K562 (cell line): Measurements from ENCODE around the gene XPA. TPM values are rescaled to one million over a fixed set of nuclear protein-coding genes. Genes with fewer than 3 reads are reported as not detected.

ENCODE experiments used
- ATAC-seq: fragments of 200-7000 bp; cut with Tn5 transposase; 3 replicates; pipeline ENCODE4 v1.9.1; 2020; ENCODE audit warnings: moderate library complexity
- BruUV-seq: library from RNA; stranded (reverse); fragments of 400-500 nt; replicated peaks from 2 replicates; lab custom pipeline; 2021; lab: Mats Ljungman, UMichigan
- CTCF ChIA-PET: fragments of 300-600 bp; formaldehyde crosslinking; extraction: SDS; loops from one replicate; lab custom pipeline; 2021; ENCODE audit warnings: low intra/inter-chr PET ratio; lab: Yijun Ruan, JAX
- POLR2A ChIA-PET: fragments of 300-600, 350-650 bp; sonication (Branson Sonifier 250); formaldehyde crosslinking; extraction: SDS; loops from one replicate; lab custom pipeline; 2021; ENCODE audit warnings: antibody characterized with exemption, inconsistent platforms; lab: Yijun Ruan, JAX
- DNase-seq, 4 experiments: peaks; one replicate each; pipeline versions ENCODE4 v3.0.0 to v3.0.0-alpha.2; 2011 to 2018; ENCODE audit warnings: low spot score in 3 of 4, mixed read lengths in 3 of 4; ENCODE audit errors: extremely low read depth in 1 of 4
- FAIRE-seq: peaks from 2 replicates; lab custom pipeline; 2011; peaks lifted over from hg19 to GRCh38; lab: Jason Lieb, UNC
- H2AFZ ChIP-seq: 2 replicates; pipeline ENCODE4 v1.6.0; 2011; ENCODE audit warnings: low read depth, low read length, control low read depth, inconsistent platforms
- H3K27ac ChIP-seq: fragments of 200-600 bp; 3 replicates; pipeline ENCODE4 v1.8.0; 2011; ENCODE audit warnings: low read depth, mild to moderate bottlenecking, control low read depth, inconsistent platforms, low read length, moderate library complexity, mixed read lengths; ENCODE audit errors: extremely low read depth
- H3K27me3 ChIP-seq, 2 experiments: fragments of 300-600 bp in 1 of 2; 2 replicates in 1 of 2; 3 replicates in 1 of 2; pipeline versions ENCODE4 v1.6.0 to v1.8.0; 2011; ENCODE audit warnings: inconsistent platforms in 2 of 2, low read length in 2 of 2, mild to moderate bottlenecking in 1 of 2, mixed read lengths in 1 of 2, moderate library complexity in 1 of 2; ENCODE audit not compliant: control insufficient read depth in 2 of 2, insufficient read depth in 2 of 2
- H3K36me3 ChIP-seq: fragments of 300-600 bp; 3 replicates; pipeline ENCODE4 v1.8.0; 2011; ENCODE audit warnings: mild to moderate bottlenecking, low read length, inconsistent platforms; ENCODE audit not compliant: control insufficient read depth, insufficient read depth
- H3K4me1 ChIP-seq, 2 experiments: fragments of 200-600 bp in 1 of 2; replicated peaks in 1 of 2; 2 replicates in 1 of 2; 3 replicates in 1 of 2; pipeline versions ENCODE4 v1.5.1 to v1.8.0; 2011; ENCODE audit warnings: inconsistent platforms in 2 of 2, low read length in 2 of 2, mild to moderate bottlenecking in 1 of 2, mixed read lengths in 1 of 2, moderate library complexity in 1 of 2; ENCODE audit not compliant: control insufficient read depth in 2 of 2, insufficient read depth in 2 of 2
- H3K4me2 ChIP-seq: 2 replicates; pipeline ENCODE4 v1.6.1; 2011; ENCODE audit warnings: low read length, control low read depth, inconsistent platforms, mixed read lengths; ENCODE audit not compliant: insufficient read depth
- H3K4me3 ChIP-seq: fragments of 200-600 bp; sonication (generic), shearing (Covaris generic); 2 replicates; pipeline ENCODE4 v1.5.1; 2016; ENCODE audit warnings: control low read depth, inconsistent platforms
- H3K79me2 ChIP-seq: fragments of 200-600 bp; 3 replicates; pipeline ENCODE4 v1.8.0; 2011; ENCODE audit warnings: low read length, inconsistent platforms; ENCODE audit not compliant: control insufficient read depth, insufficient read depth
- H3K9ac ChIP-seq, 2 experiments: 2 replicates each; pipeline versions ENCODE4 v1.6.0 to v1.6.1; 2011; ENCODE audit warnings: low read depth in 2 of 2, low read length in 2 of 2, control low read depth in 1 of 2, inconsistent platforms in 1 of 2, mild to moderate bottlenecking in 1 of 2, mixed read lengths in 1 of 2; ENCODE audit not compliant: insufficient read depth in 1 of 2
- H3K9me1 ChIP-seq: one replicate; pipeline ENCODE4 v1.6.0; 2011; ENCODE audit warnings: inconsistent platforms, mild to moderate bottlenecking, low read length, moderate library complexity; ENCODE audit not compliant: control insufficient read depth, insufficient read depth
- H3K9me3 ChIP-seq: replicated peaks from 2 replicates; pipeline ENCODE4 v1.5.1; 2011; ENCODE audit warnings: low read depth, low read length, inconsistent platforms; ENCODE audit not compliant: control insufficient read depth, insufficient read depth
- H4K20me1 ChIP-seq: replicated peaks from 2 replicates; pipeline ENCODE4 v1.6.1; 2011; ENCODE audit warnings: low read length, inconsistent platforms, mixed read lengths; ENCODE audit not compliant: control insufficient read depth, insufficient read depth
- DDX20 ChIP-seq: fragments of 450-650 bp; IDR thresholded peaks from 2 replicates; pipeline ENCODE4 v1.6.1; 2016; ENCODE audit warnings: missing genetic modification characterization, low read depth, mild to moderate bottlenecking, missing compliant biosample characterization, moderate library complexity
- ELF1 ChIP-seq: fragments of 200-800 bp; sonication (Bioruptor generic); IDR thresholded peaks from 2 replicates; pipeline ENCODE4 v1.6.1; 2016; ENCODE audit warnings: missing genetic modification characterization, missing compliant biosample characterization
- FOXK1 ChIP-seq: sonication (generic); formaldehyde crosslinking; IDR thresholded peaks from 2 replicates; pipeline ENCODE4 v1.8.0; 2022; ENCODE audit warnings: missing genetic modification reagents, mild to moderate bottlenecking, borderline replicate concordance
- FOXK2 ChIP-seq, 2 experiments: fragments of 450-650 bp; IDR thresholded peaks in 1 of 2; conservative IDR thresholded peaks in 1 of 2; 2 replicates each; pipeline ENCODE4 v1.6.1; 2016; ENCODE audit warnings: low read depth in 2 of 2, mild to moderate bottlenecking in 1 of 2
- FOXO4 ChIP-seq: fragments of 450-650 bp; formaldehyde crosslinking; IDR thresholded peaks from 2 replicates; pipeline ENCODE4 v1.4.0; 2020; ENCODE audit warnings: mild to moderate bottlenecking, moderate library complexity
- GMEB1 ChIP-seq: fragments of 250-450 bp; sonication (Bioruptor Pico); IDR thresholded peaks from 2 replicates; pipeline ENCODE4 v1.4.0; 2020; ENCODE audit warnings: mild to moderate bottlenecking
- GTF2F1 ChIP-seq: IDR thresholded peaks from 2 replicates; pipeline ENCODE4 v1.6.1; 2011; ENCODE audit warnings: low read depth, low read length, improper control_type of control experiment
- LARP7 ChIP-seq: fragments of 450-650 bp; IDR thresholded peaks from 2 replicates; pipeline ENCODE4 v1.6.1; 2016
- MYBL2 ChIP-seq, 2 experiments: fragments of 450-650 bp in 1 of 2; sonication (generic) in 1 of 2; formaldehyde crosslinking in 1 of 2; IDR thresholded peaks; 2 replicates each; pipeline versions ENCODE4 v1.6.1 to v1.8.1; 2017 to 2022; ENCODE audit warnings: borderline replicate concordance in 1 of 2, inconsistent platforms in 1 of 2, low read depth in 1 of 2, mild to moderate bottlenecking in 1 of 2, missing genetic modification reagents in 1 of 2, moderate library complexity in 1 of 2
- MYC ChIP-seq, 2 experiments: fragments of 250-450 bp in 1 of 2; sonication (Bioruptor Pico) in 1 of 2; IDR thresholded peaks; 2 replicates each; pipeline versions ENCODE4 v1.5.1 to v1.6.1; 2012 to 2021; ENCODE audit warnings: low read depth in 2 of 2, borderline replicate concordance in 1 of 2, improper control_type of control experiment in 1 of 2, low read length in 1 of 2, mild to moderate bottlenecking in 1 of 2, moderate library complexity in 1 of 2
- NFE2 ChIP-seq: IDR thresholded peaks from 2 replicates; pipeline ENCODE4 v1.6.1; 2014; ENCODE audit warnings: antibody characterized with exemption, low read depth
- PCBP1 ChIP-seq: fragments of 200-400 bp; formaldehyde crosslinking; IDR thresholded peaks from 2 replicates; pipeline ENCODE4 v1.6.1; 2018; ENCODE audit warnings: mild to moderate bottlenecking, low read depth, low read length; ENCODE audit not compliant: poor library complexity, severe bottlenecking
- POLR2B ChIP-seq: fragments of 450-650 bp; IDR thresholded peaks from 2 replicates; pipeline ENCODE4 v1.6.1; 2018; ENCODE audit warnings: low read depth; ENCODE audit not compliant: partially characterized antibody
- RAD21 ChIP-seq, 2 experiments: fragments of 250-450 bp in 1 of 2; fragments of 450-650 bp in 1 of 2; sonication (Bioruptor Pico) in 1 of 2; formaldehyde crosslinking in 1 of 2; IDR thresholded peaks in 1 of 2; conservative IDR thresholded peaks in 1 of 2; 2 replicates each; pipeline versions ENCODE4 v1.4.0 to v1.8.0; 2020 to 2022; ENCODE audit warnings: mild to moderate bottlenecking in 2 of 2, moderate library complexity in 1 of 2
- VEZF1 ChIP-seq: fragments of 200-800 bp; sonication (Bioruptor generic); IDR thresholded peaks from 2 replicates; pipeline ENCODE4 v1.6.1; 2017; ENCODE audit warnings: missing genetic modification characterization, missing compliant biosample characterization
- ZFX ChIP-seq: sonication (generic); formaldehyde crosslinking; IDR thresholded peaks from 2 replicates; pipeline ENCODE4 v1.8.0; 2022; ENCODE audit warnings: mild to moderate bottlenecking, missing genetic modification reagents, moderate library complexity
- ZNF511 ChIP-seq: sonication (generic); formaldehyde crosslinking; IDR thresholded peaks from 2 replicates; pipeline ENCODE4 v1.8.0; 2022; ENCODE audit warnings: mild to moderate bottlenecking, missing genetic modification reagents
- WGBS: fragments of 100-300 bp; shearing (Covaris generic); methylation state at CpG from one replicate; pipeline ENCODE4 v1.1.6; 2016; ENCODE audit warnings: low coverage, mixed read lengths; ENCODE audit not compliant: insufficient coverage; ENCODE audit errors: missing lambda C conversion rate; 5-methylcytosine and 5-hydroxymethylcytosine counted together
- in situ Hi-C: fragments of 300-500 bp; cut with MboI; formaldehyde crosslinking; loops from 4 replicates; pipeline ENCODE4 v1.15.0; 2018; ENCODE audit warnings: inconsistent platforms, mixed read lengths
- intact Hi-C: fragments of 100-400 bp; cut with micrococcal nuclease; formaldehyde crosslinking; loops from 2 replicates; pipeline ENCODE4 v1.14.2; 2022
- polyA plus RNA-seq, 8 experiments: library from polyadenylated mRNA; depleted of rRNA in 4 of 8; stranded (reverse) in 5 of 8; unstranded in 3 of 8; fragments of >200 nt; fragmentation: Nextera tagmentation in 2 of 8; fragmentation: Illumina TruSeq in 1 of 8; extraction: Ambion mirVana in 2 of 8; extraction: Trizol in 1 of 8; gene quantifications; 2 replicates each; pipeline versions ENCODE4 v1.2.1 to v1.2.3, GENCODE V29; 2011 to 2014; ENCODE audit warnings: inconsistent platforms in 1 of 8, missing spikeins in 1 of 8
- total RNA-seq, 7 experiments: library from RNA; depleted of rRNA in 6 of 7; stranded (reverse); fragments of >200 nt in 6 of 7; fragmentation: Illumina TruSeq in 2 of 7; extraction: Trizol in 2 of 7; gene quantifications; 2 replicates each; pipeline versions ENCODE4 v1.2.1 to v1.2.3, GENCODE V29; 2011 to 2021; ENCODE audit warnings: low replicate concordance in 1 of 7

The XPA gene
- total and polyA plus RNA-seq, 9 of the 15 experiments (the other 6 are each of a cell fraction or from before 2014, with no cell fraction given) = 5.1 to 18.2 (median 14.1) TPM

- Histone ChIP-seq H3K36me3 (peaks cover 98% of the 10 kb centered on the region), H3K27ac (no peak overlapping the region), H3K27me3 (no peaks in the 10 kb centered on the region), H3K9me1 (no peaks in the 10 kb centered on the region), H3K9me3 (no peaks in the 10 kb centered on the region), H2AFZ (no peak overlapping the region), H3K4me3 (no peak overlapping the region), H3K4me1 (no peaks in the 10 kb centered on the region), H3K4me2 (no peak overlapping the region), H3K79me2 (no peaks in the 10 kb centered on the region), H3K9ac (no peak overlapping the region), H4K20me1 (no peaks in the 10 kb centered on the region)
- in situ Hi-C loops (no loop called here), intact Hi-C loops (no loop called here)
- FAIRE-seq (no peak), DNase-seq (no peak), ATAC-seq (no peak)
- POLR2A ChIA-PET = interaction anchor here (1.1 to 1.5 kb wide), 3 partner anchors 8 to 28 kb away, joined by 3 to 4 read pairs (median 3); no protein-coding TSS in a partner anchor
- CTCF ChIA-PET = no interaction called here
- BruUV-seq = no TSS peak
- 88% methylated on average over 3 of the region's 3 CpGs for WGBS
- TF ChIP-seq ZNF511 = no peak
- TF ChIP-seq PCBP1 = no peak
- TF ChIP-seq GMEB1 (CRISPR knock-in tag) = no peak
- no peak for TF ChIP-seq DDX20 (tag)
- no peak for TF ChIP-seq RAD21 (CRISPR knock-in tag; conservative IDR thresholded peaks at IDR 0.05 in 1 of 2, IDR thresholded peaks at IDR 0.05 in 1 of 2)
- TF ChIP-seq LARP7 = no peak
- no peak for TF ChIP-seq FOXO4 (CRISPR knock-in tag)
- no peak for TF ChIP-seq ZFX
- TF ChIP-seq POLR2B = no peak
- TF ChIP-seq VEZF1 (CRISPR knock-in tag) = no peak
- no peak for TF ChIP-seq MYC (IDR thresholded peaks at IDR 0.05; ENCODE audit: low read depth, low read length)
- no peak for TF ChIP-seq MYC (CRISPR knock-in tag; IDR thresholded peaks at IDR 0.05; ENCODE audit: borderline replicate concordance, low read depth)
- TF ChIP-seq ELF1 (tag) = no peak
- no peak for TF ChIP-seq NFE2
- TF ChIP-seq GTF2F1 = no peak
- no peak for TF ChIP-seq MYBL2 (IDR thresholded peaks at IDR 0.05; ENCODE audit: low read depth)
- no peak for TF ChIP-seq MYBL2 (CRISPR knock-in tag; IDR thresholded peaks at IDR 0.05; ENCODE audit: borderline replicate concordance)
- TF ChIP-seq FOXK1 = no peak
- no peak for TF ChIP-seq FOXK2 (conservative IDR thresholded peaks at IDR 0.05 in 1 of 2, IDR thresholded peaks at IDR 0.05 in 1 of 2; ENCODE audit: low read depth in 2 of 2)
These were observed 45.5 kb downstream of the XPA start for GRCh38 chr9:97651646-97652045.
